Stimulated activated CD8-positive, alpha-beta memory T cell treated with anti-CD3 and anti-CD28 coated beads, Interleukin-7, amount 100 ng/mL, for 48 hours (primary cell): ENCODE measurements around the gene RABAC1.

ENCODE experiments used
- DNase-seq, 2 donors: peaks; one replicate each; pipeline ENCODE4 v3.0.0-alpha.2; 2020; ENCODE audit warnings: low read depth in 1 of 2; ENCODE audit errors: extremely low read depth in 1 of 2

RABAC1 gene

DNA sequence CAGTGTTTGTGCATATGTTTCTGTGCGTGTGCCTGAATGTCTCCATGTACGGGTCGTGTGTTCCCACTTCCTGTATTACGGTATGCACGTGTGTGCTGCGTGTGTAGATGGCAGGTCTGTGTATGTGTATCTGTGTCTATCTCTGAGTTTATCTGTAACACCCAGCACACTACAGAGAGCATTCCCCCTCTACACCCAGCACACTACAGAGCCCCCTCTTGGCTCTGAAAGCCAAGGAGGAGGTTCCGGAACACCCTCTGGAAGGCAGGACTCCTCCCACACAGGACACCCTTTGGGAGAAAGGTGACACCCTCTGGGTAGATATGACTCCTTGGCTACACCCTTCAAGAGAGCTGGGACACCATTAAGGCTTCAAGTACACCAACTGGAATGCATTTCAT, 28.8 kb downstream of the RABAC1 start:
- DNase-seq = no peak

DNA sequence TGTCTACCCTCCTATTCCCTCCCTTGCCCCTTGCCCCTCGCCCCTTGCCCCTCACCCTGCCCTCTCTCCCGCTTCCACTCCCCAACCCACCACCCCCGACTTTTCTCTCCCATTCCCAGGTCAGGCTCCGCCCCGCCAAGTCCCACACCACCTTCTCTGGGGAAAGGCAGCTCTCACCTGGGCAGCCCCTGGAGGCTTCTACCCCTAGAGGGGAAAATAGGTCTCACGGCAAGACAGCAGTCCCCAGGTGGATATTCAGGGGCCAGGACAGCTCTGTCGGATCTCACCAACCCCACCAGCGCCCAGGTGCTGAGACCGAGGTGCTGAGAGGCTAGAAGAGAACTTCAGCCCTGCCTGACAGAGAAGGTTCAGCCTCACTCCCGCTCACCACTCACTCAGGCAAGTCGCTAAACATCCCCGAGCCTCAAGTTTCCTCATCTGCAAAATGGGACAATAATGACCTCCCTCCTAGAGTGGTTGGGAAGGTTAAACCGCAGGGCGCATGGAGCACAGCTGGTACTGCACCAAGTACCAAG, 29.5 kb downstream of the RABAC1 start:
- DNase-seq = no peak

DNA sequence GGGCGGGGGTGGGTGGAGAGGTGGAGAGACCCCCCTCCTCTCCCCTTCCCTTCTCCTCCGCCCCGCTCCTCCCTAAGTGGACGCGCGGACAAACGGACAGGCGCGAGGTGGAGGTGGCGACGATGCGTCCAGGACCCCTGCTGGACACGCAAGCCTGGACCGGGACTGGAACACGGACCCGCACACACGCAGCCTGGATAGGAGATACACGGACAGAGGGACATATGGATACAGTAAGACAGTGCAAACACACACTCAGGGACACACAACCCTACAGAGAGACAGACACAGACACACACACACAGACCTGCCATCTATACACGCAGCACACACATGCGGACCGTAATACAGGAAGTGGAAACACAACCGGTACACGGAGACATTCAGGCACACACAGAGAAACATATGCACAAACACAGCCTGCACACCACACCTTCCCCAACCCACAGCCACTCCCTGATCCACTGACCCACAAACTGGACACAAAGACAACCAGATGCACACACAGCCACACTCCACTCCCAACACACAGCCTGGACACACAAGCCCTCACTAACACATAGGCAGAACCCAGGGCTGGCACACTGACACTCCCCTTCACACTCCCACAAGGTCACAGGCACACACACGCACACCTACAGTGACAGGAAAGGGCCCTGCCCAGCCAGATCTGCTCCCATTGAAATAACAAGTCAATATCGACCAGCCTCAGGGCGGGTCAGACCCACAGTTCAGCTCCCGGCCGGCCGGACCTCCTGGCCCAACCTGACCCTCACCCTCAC, 30.2 kb downstream of the RABAC1 start:
- DNase-seq = no peak

DNA sequence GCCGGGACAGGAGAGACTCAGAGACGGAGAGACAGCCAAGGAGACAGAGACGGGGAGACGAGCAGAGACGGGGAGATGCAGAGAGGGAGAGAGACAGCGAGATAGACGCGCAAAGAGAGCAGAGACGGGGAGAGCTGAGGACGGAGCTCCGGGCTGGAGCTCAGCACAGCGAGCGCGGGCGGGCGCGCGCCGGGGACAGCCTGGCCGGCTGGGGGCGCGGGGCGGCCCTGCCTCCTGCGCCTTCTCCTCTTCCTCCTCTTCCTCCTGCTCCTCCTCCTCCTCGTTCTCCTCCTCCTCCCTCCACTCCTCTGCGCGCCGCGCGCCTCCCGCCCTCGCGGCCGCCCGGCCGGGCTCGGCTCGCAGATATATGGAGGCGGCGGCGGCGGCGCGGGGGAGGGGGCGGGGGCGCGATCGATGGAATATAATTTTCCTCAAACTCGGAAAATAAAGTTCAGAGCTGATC, 30.9 kb downstream of the RABAC1 start, which contains the start of gene ERFL:
Gene ERFL, minus strand, starts transcription at position 229 of the 463 bp plus-strand sequence. CDS start 15,530 bp downstream, outside the sequence.
- no peak for DNase-seq

DNA sequence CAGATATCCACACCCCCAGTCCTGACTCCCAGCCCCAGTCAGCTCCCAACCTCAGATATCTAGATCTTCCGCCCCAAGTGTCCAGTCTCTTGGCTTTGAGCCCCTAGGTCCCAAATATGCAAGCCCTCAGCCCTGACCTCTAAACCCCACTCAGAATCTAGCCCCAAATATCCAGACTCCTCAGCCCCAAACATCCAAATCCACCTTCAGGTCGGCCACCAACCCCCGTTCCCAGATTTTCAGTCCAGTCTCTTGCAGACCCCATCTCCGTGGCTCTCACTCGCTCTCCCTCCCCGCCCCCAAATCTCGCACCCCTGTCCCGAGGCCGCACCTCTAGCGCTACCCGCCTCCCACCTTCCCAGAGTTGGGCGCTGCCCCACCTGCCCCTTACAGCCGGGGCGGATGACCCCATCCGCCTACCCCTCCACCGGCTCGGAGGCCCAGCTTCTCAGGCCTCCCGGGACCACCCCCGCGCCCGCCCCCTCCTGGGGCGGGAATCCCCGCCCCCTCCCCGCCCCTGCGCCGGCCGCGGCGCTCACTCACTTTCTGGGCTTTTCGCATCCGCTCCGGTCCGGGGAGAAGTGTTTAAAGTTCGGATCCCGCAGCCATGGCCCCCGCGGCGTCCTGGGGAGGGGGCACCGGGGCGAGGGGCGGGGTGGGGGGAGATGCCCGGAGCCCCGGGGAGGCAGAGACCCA, 31.5 kb downstream of the RABAC1 start:
- no peak for DNase-seq

DNA sequence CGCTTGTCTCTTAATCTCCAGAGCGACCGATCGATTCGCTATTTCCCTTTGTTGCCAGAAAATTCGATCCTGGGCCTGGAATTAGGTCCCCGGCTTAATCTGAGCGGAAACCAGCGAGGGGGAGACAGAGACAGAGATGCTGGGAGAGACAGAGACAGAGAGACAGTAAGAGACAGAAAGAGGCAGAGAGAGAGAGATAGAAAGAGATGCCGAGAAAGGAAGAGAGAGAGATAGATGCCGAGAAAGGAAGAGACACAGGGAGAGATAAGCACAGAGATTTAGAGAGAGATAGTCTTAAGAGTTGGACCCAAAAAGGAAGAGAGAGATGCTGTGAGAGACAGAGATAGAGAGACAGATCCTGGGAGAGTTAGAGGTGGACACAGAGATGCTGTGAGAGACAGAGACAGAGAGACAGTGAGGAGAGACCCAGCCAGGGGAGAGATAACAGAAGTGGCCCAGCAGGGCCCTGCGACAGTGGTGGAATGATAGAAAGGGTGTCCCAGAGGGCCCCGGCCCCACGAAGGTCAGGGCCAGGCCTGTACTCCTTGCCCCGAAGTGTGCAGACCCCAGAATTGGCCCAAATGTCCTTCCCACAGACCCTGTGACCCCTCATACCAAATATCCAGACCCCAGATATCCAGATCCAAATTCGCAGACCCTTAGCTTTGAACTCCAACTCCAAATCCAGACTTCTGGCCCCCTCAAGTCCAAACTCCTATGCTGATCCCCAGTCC, 32.2 kb downstream of the RABAC1 start:
- no peak for DNase-seq

DNA sequence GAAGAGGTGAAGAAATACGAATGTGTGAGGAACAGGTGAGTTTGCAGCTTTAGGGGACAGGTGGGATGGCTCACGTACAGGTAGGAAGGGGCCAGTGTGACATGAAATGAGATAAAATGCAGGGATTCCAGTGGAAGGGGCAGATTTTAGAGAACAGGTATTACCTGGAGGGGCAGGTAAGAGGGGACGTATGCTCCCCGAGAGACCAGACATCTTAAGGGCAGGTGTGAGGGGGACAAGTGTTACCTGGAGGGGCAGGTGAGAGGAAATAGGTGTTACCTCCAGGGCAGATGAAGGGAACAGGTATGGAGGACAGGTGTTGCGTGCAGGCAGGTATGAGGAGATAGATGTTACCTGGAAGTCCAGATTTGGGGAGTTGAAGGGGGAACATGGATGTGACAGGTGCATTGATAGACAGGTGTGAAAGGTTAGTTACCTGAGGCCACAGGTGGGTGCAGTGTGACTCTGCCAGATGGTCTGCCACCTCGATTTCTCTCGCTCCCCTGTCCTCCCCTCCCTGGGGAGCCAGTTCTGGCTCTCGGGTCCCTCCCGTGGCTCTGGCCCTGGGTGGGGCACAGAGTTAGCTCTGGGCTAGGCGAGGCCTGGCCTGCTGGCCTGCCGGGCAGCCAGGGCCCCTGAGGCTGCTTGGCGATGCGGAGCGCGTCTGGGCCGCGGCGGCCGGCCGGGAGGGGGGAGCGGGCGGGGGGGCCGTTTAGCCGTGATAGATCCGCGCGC, 32.9 kb downstream of the RABAC1 start:
- no peak for DNase-seq

DNA sequence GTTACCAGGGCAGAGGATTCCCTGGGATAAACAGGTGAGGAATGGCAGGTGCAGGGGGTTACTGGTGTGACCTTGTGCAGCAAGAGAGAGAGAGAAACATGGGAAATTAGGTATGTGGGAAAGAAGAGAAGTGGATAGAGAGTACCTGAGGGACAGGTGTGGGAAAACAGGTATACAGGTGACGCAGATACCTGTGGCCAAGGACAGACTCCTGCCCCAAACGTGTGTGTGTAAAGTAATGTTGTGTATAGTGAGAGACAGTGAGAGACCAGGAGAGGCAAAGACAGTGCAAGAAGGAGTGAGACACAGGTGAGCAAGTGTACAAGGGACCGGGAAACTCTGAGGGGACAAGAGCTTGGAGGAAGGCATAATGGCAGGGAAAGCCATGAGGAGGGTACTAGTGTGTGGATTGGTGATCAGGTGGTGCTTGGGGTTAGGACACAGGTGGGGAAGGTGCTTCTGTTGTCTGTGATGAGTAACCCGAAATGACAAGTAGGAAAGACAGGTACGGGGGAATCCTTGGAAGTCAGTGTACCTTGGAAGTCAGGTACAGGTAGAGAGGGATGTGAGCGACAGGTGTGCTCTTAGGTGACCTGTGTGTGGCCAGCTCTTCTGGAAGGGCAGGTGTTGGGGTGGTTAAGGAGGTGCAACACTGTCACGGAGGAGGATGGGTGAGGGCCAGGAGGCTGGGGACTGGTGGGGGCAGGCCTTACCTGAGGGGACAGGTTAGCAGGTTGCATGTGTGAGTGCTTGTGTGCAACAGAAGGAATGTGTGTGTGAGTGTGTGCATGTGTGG, 33.7 kb downstream of the RABAC1 start:
- no peak for DNase-seq

DNA sequence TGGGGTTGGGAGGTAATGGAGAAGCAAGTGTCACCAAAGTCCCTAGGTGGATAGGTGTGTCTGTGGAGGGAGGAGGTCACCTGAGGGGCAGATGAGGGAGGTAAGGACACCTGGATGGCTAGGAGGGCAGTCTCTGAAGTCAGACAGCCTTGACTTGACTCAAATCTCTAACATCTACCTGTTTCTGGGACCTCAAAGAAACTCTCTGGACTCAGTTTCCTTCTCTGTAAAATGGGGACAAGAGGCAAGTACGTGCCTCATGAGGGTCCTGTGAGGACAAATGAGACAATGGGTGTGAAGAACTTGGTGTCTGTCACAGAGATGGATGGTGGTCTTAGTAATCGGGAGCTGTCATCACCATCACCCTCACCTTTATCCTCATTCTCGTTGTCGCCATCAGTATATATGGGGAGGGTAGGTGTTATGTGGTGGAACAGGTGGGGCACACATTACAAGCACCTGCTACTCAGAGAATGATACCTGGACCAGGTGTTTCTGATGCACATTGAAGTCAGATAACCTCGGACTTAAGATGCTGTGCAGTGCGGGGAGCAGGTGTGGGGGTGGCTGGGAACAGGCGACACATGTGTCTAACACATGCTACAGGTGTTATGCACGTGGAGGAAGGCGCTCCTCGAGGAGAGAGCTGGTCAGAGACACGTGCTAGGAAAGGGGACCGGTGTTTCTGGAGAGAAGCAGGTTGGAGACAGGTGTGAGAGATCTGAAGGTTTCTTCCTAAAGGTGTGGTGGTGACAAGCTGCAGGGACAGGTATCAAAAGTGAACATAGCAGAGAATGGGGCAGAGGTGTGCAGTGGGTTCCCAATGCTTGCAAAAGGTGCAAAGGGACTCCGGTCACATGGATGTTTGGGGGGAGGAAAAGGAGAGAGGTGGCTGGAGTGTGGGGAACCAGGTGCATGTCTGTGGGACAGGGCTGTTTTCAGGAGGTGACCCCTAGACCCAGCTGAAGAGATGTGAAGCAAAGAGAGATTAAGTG, 34.7 kb downstream of the RABAC1 start:
- no peak for DNase-seq

DNA sequence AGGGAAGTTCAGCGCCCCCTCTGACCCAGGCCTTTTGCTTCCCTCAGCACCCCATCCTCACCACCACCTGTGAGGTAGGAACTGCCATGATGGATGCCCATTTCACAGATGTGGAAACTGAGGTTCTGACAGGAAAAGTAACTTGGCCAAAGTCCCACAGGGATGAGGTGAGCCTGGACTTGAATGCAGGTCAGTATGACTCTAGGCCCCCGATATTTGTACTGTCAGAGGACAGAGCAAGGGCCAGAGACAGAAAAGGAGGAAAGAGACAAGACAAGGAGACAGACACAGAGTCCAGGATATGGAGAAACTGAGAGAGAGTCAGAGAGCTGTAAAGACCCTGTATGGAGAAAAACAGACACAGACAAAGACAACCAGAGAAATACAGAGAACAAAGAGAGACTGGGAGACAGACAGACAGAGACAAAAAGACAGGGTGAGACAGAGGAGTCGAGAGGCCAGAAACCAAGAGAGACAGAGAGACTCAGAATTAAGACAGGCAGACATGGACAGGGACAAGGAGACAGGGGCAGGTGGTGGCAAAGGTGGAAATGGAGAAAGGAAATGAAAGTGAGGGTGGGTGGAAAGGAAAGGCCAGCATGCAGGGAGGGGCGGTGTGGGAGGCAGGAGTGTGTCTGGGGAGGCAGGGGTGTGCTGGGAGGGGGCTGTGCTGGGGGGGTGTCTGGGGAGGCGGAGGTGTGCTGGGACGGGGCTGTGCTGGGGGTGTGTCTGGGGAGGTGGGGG, 35.9 kb downstream of the RABAC1 start:
- no peak for DNase-seq

DNA sequence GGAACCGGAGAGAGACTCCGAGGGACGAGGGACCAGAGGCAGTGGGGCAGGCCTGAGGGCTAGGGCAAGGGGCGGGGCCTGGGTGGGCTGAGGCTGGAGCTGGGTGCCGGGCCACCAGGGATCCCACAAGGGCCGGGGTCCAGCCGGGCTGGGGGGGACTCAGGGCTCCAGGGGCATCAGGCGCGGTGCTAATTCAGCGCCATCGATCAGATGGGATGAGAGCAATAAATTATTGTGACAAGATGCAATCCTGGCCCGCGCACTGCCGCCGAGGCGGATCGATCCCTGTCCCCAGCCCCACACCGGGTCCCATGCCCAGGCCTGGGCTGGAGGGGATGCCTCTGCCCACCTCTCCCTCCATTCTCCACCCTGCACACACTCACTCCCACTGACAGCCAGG, 36.5 kb downstream of the RABAC1 start:
- DNase-seq = no peak

DNA sequence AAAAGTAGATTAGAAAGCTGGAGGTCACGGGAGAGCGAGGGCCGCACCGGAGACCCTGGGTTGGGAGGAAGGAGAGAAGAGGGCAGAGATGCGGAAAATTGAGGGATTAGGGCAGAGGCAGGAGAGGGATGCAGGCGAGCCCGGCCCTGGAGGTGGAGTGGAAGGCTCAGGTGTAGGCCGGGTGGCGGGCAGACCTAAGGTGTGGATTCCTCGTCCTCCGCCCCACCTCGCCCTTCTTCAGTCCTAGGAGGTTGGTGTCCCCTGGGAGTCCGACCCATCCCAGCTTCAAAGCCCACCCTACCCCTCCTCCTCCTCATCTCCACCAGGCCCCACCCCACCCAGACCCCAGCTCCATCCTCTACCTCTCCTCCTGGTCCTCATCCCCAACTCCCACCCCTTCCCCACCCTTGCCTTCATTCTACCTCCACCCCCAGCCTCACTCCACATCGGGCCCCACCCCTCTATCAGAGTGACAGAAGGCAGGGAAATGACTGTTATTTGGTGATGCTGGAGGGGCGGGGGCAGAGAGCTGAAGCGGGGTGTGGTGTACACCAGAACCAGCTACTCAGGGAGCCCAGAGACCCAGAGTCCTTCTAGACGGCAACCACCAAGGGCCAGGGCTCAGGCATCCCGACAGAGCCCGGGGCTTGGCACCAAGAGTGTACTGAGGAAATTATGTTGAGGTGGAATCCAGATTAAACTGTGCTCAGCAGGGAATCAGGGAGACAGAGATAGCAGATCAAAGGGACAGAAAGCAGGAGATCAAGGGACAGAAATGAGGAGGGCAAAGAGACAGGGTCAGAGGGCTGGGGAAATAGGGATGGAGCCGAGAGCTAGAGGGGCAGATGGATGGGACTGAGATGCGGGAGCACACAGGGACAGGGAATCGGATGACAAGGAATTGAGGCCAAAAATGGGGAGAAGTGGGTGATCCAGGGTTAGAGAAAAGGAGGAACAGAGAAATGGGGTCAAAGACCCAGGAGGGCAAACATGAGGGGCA, 37.2 kb downstream of the RABAC1 start:
- DNase-seq = no peak

DNA sequence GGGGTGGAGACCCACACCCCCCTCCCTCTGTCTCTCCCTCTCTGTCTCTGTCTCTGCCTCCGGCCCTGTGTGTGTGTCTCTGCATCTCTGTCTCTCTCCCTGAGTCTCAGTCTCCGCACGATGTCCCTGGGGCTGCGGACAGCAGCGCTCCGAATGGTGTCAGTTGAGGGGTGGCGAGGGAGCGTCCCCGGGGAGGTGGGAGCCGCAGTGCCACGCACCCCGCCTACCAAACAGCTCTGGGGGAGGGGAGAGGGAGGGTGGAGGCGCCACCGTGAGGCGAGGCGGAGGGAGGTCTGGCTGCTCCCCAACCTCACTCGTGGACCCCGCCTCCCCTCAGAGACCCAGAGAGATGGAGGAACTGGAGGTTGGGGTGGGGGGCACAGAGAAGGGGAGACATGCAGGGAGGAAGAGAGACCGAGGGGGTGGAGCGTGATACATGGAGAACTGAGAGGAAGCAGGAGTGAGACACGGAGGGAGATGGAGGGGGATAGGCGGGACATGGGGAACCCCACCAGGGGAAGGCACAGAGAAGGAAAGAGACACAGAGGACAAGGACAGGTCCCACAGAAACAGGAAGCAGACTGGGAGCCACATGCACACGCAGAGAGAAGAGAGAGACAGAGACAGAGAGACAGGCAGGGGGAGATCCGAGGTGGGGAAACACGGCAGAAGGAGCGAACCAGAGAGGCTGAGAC, 38.1 kb downstream of the RABAC1 start:
- DNase-seq = no peak

DNA sequence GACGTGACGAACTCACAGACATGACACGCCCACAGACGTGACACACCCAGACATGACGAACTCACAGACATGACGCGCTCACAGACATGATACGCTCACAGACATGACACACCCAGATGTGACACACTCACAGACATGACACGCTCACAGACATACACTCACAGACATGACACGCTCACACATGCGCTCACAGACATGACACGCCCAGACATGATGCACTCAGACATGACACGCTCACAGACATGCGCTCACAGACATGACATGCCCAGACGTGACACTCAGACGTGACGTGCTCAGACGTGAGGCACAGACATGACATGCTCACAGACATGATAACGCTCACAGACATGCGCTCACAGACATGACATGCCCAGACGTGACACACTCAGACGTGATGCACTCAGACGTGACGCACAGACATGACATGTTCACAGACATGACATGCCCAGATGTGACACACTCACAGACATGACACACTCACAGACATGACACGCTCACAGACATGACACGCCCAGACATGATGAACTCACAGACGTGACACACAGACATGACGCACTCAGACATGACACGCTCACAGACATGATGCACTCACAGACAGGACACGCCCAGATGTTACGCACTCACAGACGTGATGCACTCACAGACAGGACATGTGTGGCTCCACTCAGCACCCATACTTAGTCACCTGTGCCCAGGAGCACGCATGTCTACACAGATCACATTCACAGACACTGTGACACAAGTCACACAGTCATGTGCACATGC, 39.0 kb downstream of the RABAC1 start:
- DNase-seq = no peak

DNA sequence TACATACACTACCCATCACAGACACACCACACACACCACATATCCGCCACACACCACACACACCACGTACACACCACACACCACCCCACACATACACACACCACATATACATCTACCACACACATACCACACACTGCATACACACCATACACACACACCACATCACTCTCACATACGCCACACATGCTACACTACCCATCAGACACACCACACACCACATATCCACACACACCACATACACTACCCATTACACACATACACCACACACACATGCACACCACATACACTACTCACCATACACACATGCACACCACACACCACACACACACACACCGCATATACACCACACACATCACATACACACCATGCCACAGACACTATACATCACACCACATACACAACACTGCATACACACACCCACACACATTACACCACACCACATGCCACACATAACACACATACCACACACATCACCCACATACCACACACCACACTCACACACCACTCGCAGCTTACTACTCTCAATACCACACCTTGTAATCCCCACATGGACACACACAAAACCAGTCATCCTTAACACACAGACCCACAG, 40.4 kb downstream of the RABAC1 start:
- DNase-seq = no peak
